H1 (cell line): ENCODE results near the gene CCNL2.

Experiments used
- CREB1 ChIP-seq: IDR thresholded peaks from 2 replicates; pipeline ENCODE4 v1.6.1; 2012; ENCODE audit warnings: inconsistent platforms
- CTCF ChIP-seq, 3 experiments: IDR thresholded peaks; 1 replicate in 2 of 3; 2 replicates in 1 of 3; pipeline versions ENCODE4 v1.5.1 to v1.6.1; 2011; ENCODE audit warnings: low read length in 3 of 3, mild to moderate bottlenecking in 3 of 3, inconsistent platforms in 2 of 3, low read depth in 1 of 3, moderate library complexity in 1 of 3; ENCODE audit not compliant: insufficient read depth in 1 of 3; ENCODE audit errors: control extremely low read depth in 1 of 3
- EP300 ChIP-seq, 2 experiments: IDR thresholded peaks; 1 replicate in 1 of 2; 2 replicates in 1 of 2; pipeline ENCODE4 v1.6.1; 2011 to 2012; ENCODE audit warnings: low read depth in 2 of 2, low read length in 2 of 2, mild to moderate bottlenecking in 2 of 2, borderline replicate concordance in 1 of 2, inconsistent platforms in 1 of 2, moderate library complexity in 1 of 2
- EZH2 ChIP-seq: fragments of 200-600 bp; sonication (generic); IDR thresholded peaks from 2 replicates; pipeline ENCODE4 v1.7.1; 2012; ENCODE audit warnings: low read depth, mild to moderate bottlenecking, moderate library complexity, low read length, inconsistent platforms; ENCODE audit not compliant: severe bottlenecking
- HDAC2 ChIP-seq, 2 experiments: fragments of 300-600 bp in 1 of 2; sonication (generic) in 1 of 2; IDR thresholded peaks; 2 replicates each; pipeline ENCODE4 v1.6.1; 2011 to 2012; ENCODE audit warnings: low read depth in 2 of 2, low read length in 2 of 2, mild to moderate bottlenecking in 2 of 2, moderate library complexity in 2 of 2, borderline replicate concordance in 1 of 2, inconsistent platforms in 1 of 2
- JUND ChIP-seq: IDR thresholded peaks from 2 replicates; pipeline ENCODE4 v1.6.1; 2011; ENCODE audit warnings: mild to moderate bottlenecking, improper control_type of control experiment, low read length
- MAFK ChIP-seq: IDR thresholded peaks from 2 replicates; pipeline ENCODE4 v1.6.1; 2012; ENCODE audit warnings: low read depth, mild to moderate bottlenecking, improper control_type of control experiment, low read length
- MAX ChIP-seq: IDR thresholded peaks from 2 replicates; pipeline ENCODE4 v1.6.1; 2012; ENCODE audit warnings: inconsistent platforms
- NRF1 ChIP-seq: IDR thresholded peaks from 2 replicates; pipeline ENCODE4 v1.6.1; 2011; ENCODE audit warnings: mild to moderate bottlenecking, low read depth, low read length, improper control_type of control experiment
- POLR2A ChIP-seq, 2 experiments: IDR thresholded peaks; 1 replicate in 1 of 2; 2 replicates in 1 of 2; pipeline ENCODE4 v1.6.1; 2011; ENCODE audit warnings: low read depth in 2 of 2, low read length in 2 of 2, mild to moderate bottlenecking in 2 of 2; ENCODE audit errors: control extremely low read depth in 1 of 2
- POLR2AphosphoS5 ChIP-seq: IDR thresholded peaks from 2 replicates; pipeline ENCODE4 v1.6.1; 2011; ENCODE audit warnings: low read depth, low read length
- RAD21 ChIP-seq, 2 experiments: IDR thresholded peaks in 1 of 2; conservative IDR thresholded peaks in 1 of 2; 2 replicates each; pipeline ENCODE4 v1.6.1; 2011; ENCODE audit warnings: low read depth in 2 of 2, low read length in 2 of 2, improper control_type of control experiment in 1 of 2, inconsistent platforms in 1 of 2, mild to moderate bottlenecking in 1 of 2, moderate library complexity in 1 of 2
- SIRT6 ChIP-seq: IDR thresholded peaks from one replicate; pipeline ENCODE4 v1.7.1; 2012; ENCODE audit warnings: low read length, inconsistent platforms
- TAF1 ChIP-seq: IDR thresholded peaks from 2 replicates; pipeline ENCODE4 v1.6.1; 2011; ENCODE audit warnings: mild to moderate bottlenecking, low read depth, low read length

GRCh38 chr1:1356796-1357401, 42.2 kb downstream of the CCNL2 start:
- TF ChIP-seq RAD21 (IDR thresholded peaks at IDR 0.05 in 1 of 2, conservative IDR thresholded peaks at IDR 0.05 in 1 of 2; ENCODE audit: low read depth in 2 of 2, low read length in 2 of 2) (no peak), CTCF (IDR thresholded peaks at IDR 0.05; ENCODE audit: control extremely low read depth in 1 of 3, insufficient read depth in 1 of 3, low read depth in 1 of 3, low read length in 3 of 3) (no peak), EZH2 (no peak), POLR2A (IDR thresholded peaks at IDR 0.05; ENCODE audit: control extremely low read depth in 1 of 2, low read depth in 2 of 2, low read length in 2 of 2) (no peak), EP300 (IDR thresholded peaks at IDR 0.05; ENCODE audit: borderline replicate concordance in 1 of 2, low read depth in 2 of 2, low read length in 2 of 2) (no peak), SIRT6 (no peak), MAX (no peak), JUND (no peak), MAFK (no peak), POLR2AphosphoS5 (no peak), CREB1 (no peak), NRF1 (no peak), HDAC2 (IDR thresholded peaks at IDR 0.05; ENCODE audit: borderline replicate concordance in 1 of 2, low read depth in 2 of 2, low read length in 2 of 2) (no peak), TAF1 (no peak)
